CD14-positive monocyte (primary cell): ENCODE data around the gene ZC3H8. TPM values are rescaled to one million over a fixed set of nuclear protein-coding genes. Genes with fewer than 3 reads are reported as not detected.

Experiments
- DNase-seq, 3 donors: peaks; one replicate each; pipeline ENCODE4 v3.0.0-alpha.2; 2011 to 2022
- H2AFZ ChIP-seq: 2 replicates; pipeline ENCODE4 v1.6.0; 2012; ENCODE audit warnings: mild to moderate bottlenecking, low read depth, low read length, inconsistent platforms; ENCODE audit not compliant: insufficient read depth, poor library complexity, severe bottlenecking
- H3K27ac ChIP-seq, 2 donors: 1 replicate in 1 of 2; 2 replicates in 1 of 2; pipeline ENCODE4 v1.5.1; 2012 to 2013; ENCODE audit warnings: low read length in 2 of 2, control low read depth in 1 of 2, inconsistent platforms in 1 of 2, low read depth in 1 of 2, mild to moderate bottlenecking in 1 of 2
- H3K27me3 ChIP-seq, 2 donors: one replicate each; pipeline versions ENCODE4 v1.6.0 to v1.6.1; 2011 to 2013; ENCODE audit warnings: low read length in 2 of 2; ENCODE audit not compliant: control insufficient read depth in 2 of 2, insufficient read depth in 2 of 2
- H3K36me3 ChIP-seq, 2 donors: replicated peaks in 1 of 2; 1 replicate in 1 of 2; 2 replicates in 1 of 2; pipeline versions ENCODE4 v1.5.1 to v1.6.1; 2012 to 2013; ENCODE audit warnings: low read length in 2 of 2, control low read depth in 1 of 2, inconsistent platforms in 1 of 2, mild to moderate bottlenecking in 1 of 2; ENCODE audit not compliant: insufficient read depth in 2 of 2, control insufficient read depth in 1 of 2
- H3K4me1 ChIP-seq, 2 donors: 1 replicate in 1 of 2; 2 replicates in 1 of 2; pipeline versions ENCODE4 v1.5.1 to v1.6.1; 2012 to 2013; ENCODE audit warnings: low read length in 2 of 2, control low read depth in 1 of 2, inconsistent platforms in 1 of 2, mild to moderate bottlenecking in 1 of 2, moderate library complexity in 1 of 2; ENCODE audit not compliant: insufficient read depth in 2 of 2, control insufficient read depth in 1 of 2
- H3K4me2 ChIP-seq: replicated peaks from 2 replicates; pipeline ENCODE3; 2012; ENCODE audit warnings: low read length, moderate library complexity, mild to moderate bottlenecking; ENCODE audit not compliant: poor library complexity, severe bottlenecking; ENCODE audit errors: extremely low read depth
- H3K4me3 ChIP-seq, 3 experiments: fragments of 200-600 bp in 1 of 3; sonication (generic) in 1 of 3; replicated peaks in 1 of 3; 1 replicate in 2 of 3; 2 replicates in 1 of 3; pipeline ENCODE4 v1.5.1; 2011 to 2013; ENCODE audit warnings: low read length in 3 of 3, mild to moderate bottlenecking in 3 of 3, control low read depth in 2 of 3, low read depth in 2 of 3, inconsistent platforms in 1 of 3, moderate library complexity in 1 of 3
- H3K79me2 ChIP-seq: 2 replicates; pipeline ENCODE4 v1.6.0; 2012; ENCODE audit warnings: mild to moderate bottlenecking, control low read depth, inconsistent platforms, low read length, moderate library complexity; ENCODE audit not compliant: insufficient read depth
- H3K9ac ChIP-seq: 2 replicates; pipeline ENCODE4 v1.6.0; 2017; ENCODE audit warnings: low read length, mild to moderate bottlenecking; ENCODE audit not compliant: insufficient read depth, poor library complexity, severe bottlenecking
- H3K9me3 ChIP-seq, 2 donors: replicated peaks in 1 of 2; 1 replicate in 1 of 2; 2 replicates in 1 of 2; pipeline versions ENCODE4 v1.5.1 to v1.6.1; 2012 to 2013; ENCODE audit warnings: low read length in 2 of 2, control low read depth in 1 of 2; ENCODE audit not compliant: control insufficient read depth in 1 of 2, insufficient read depth in 1 of 2
- H4K20me1 ChIP-seq: 2 replicates; pipeline ENCODE4 v1.6.0; 2012; ENCODE audit warnings: mild to moderate bottlenecking, low read length, control low read depth, moderate library complexity; ENCODE audit not compliant: insufficient read depth
- H3K27ac Mint-ChIP-seq, 7 donors: one replicate each; pipeline ENCODE4 v1.8.0; 2020; ENCODE audit warnings: mild to moderate bottlenecking in 7 of 7, mixed read lengths in 7 of 7, moderate library complexity in 6 of 7, inconsistent platforms in 2 of 7
- H3K27me3 Mint-ChIP-seq, 3 donors: one replicate each; pipeline ENCODE4 v1.8.0; 2021 to 2022; ENCODE audit warnings: low read depth in 3 of 3, mild to moderate bottlenecking in 3 of 3, mixed read lengths in 3 of 3, moderate library complexity in 3 of 3, inconsistent platforms in 1 of 3
- H3K36me3 Mint-ChIP-seq, 2 donors: one replicate each; pipeline ENCODE4 v1.8.0; 2020; ENCODE audit warnings: mixed read lengths in 2 of 2, inconsistent platforms in 1 of 2, mild to moderate bottlenecking in 1 of 2
- H3K4me1 Mint-ChIP-seq: one replicate; pipeline ENCODE4 v1.8.0; 2020; ENCODE audit warnings: mild to moderate bottlenecking, mixed read lengths
- H3K4me3 Mint-ChIP-seq, 2 donors: one replicate each; pipeline ENCODE4 v1.8.0; 2020; ENCODE audit warnings: mild to moderate bottlenecking in 2 of 2, mixed read lengths in 2 of 2, moderate library complexity in 1 of 2
- H3K9me3 Mint-ChIP-seq, 7 donors: one replicate each; pipeline ENCODE4 v1.8.0; 2020 to 2022; ENCODE audit warnings: mixed read lengths in 7 of 7, mild to moderate bottlenecking in 6 of 7, moderate library complexity in 6 of 7, inconsistent platforms in 2 of 7
- WGBS: methylation state at CpG from one replicate; pipeline ENCODE4 v1.1.5; 2013; ENCODE audit warnings: missing lambda C conversion rate; ENCODE audit not compliant: insufficient coverage; 5-methylcytosine and 5-hydroxymethylcytosine counted together
- intact Hi-C, 2 donors: fragments of 100-400 bp; cut with micrococcal nuclease; formaldehyde crosslinking; loops; one replicate each; pipeline versions ENCODE4 v1.15.0 to v1.15.1; 2023
- polyA plus RNA-seq, 3 donors: library from polyadenylated mRNA; depleted of rRNA in 1 of 3; unstranded in 2 of 3; stranded (reverse) in 1 of 3; fragments of 300-500 nt in 2 of 3; fragments of >200 nt in 1 of 3; fragmentation: Illumina TruSeq in 2 of 3; gene quantifications; 1 replicate in 2 of 3; 2 replicates in 1 of 3; pipeline ENCODE4 v1.2.3, GENCODE V29; 2012 to 2021
- TF ChIP-seq, protein P1 (sequence below): fragments of 200-600 bp; IDR thresholded peaks from one replicate; pipeline ENCODE4 v1.8.0; 2022; ENCODE audit warnings: antibody characterized with exemption, mild to moderate bottlenecking

The ZC3H8 gene
- polyA plus RNA-seq, 3 donors: 2.3 to 6.9 (median 2.3) TPM

DNA sequence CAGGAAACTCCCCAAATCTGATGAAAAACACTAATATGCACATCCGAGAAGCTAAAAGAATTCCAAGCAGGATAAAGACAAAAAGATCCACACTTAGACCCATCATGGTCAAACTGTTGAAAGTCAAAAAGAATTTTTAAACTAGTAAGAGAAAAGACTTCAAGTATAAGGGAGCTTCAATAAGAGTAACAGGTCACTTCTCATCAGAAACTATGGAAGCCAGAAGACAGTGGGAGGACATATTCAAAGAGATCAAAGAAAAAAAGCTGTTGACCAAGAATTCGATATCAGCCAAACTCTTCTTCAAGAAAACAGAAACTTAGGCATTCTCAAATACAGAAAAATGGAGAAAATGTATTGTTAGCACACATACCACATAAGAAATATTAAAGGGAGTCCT, 50.4 kb downstream of the ZC3H8 start:
- Histone ChIP-seq H3K4me2 (no peak overlapping the region), H3K9ac (no peak overlapping the region), H3K4me3 (no peak overlapping the region), H2AFZ (no peak overlapping the region), H3K27ac (no peak overlapping the region), H3K36me3 (no peaks in the 10 kb centered on the region), H4K20me1 (no peaks in the 10 kb centered on the region), H3K79me2 (no peaks in the 10 kb centered on the region), H3K4me1 (no peaks in the 10 kb centered on the region), H3K27me3 (no peaks in the 10 kb centered on the region), H3K9me3 (peaks cover 14 to 23% of the 10 kb centered on the region in 2 donors)
- H3K4me3 Mint-ChIP-seq: no peak overlapping the region
- TF ChIP-seq, protein P1, sequence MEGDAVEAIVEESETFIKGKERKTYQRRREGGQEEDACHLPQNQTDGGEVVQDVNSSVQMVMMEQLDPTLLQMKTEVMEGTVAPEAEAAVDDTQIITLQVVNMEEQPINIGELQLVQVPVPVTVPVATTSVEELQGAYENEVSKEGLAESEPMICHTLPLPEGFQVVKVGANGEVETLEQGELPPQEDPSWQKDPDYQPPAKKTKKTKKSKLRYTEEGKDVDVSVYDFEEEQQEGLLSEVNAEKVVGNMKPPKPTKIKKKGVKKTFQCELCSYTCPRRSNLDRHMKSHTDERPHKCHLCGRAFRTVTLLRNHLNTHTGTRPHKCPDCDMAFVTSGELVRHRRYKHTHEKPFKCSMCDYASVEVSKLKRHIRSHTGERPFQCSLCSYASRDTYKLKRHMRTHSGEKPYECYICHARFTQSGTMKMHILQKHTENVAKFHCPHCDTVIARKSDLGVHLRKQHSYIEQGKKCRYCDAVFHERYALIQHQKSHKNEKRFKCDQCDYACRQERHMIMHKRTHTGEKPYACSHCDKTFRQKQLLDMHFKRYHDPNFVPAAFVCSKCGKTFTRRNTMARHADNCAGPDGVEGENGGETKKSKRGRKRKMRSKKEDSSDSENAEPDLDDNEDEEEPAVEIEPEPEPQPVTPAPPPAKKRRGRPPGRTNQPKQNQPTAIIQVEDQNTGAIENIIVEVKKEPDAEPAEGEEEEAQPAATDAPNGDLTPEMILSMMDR: no peak
- H3K36me3 Mint-ChIP-seq: peaks cover 0 to under 1% of the 10 kb centered on the region in 2 donors
- intact Hi-C loops: no loop called here
- WGBS: no CpG with 5 or more reads among the region's 2 CpGs
- H3K4me1 Mint-ChIP-seq: no peaks in the 10 kb centered on the region
- H3K9me3 Mint-ChIP-seq: peaks cover 23 to 54% (median 44%) of the 10 kb centered on the region in 7 donors
- H3K27me3 Mint-ChIP-seq: peaks cover 0 to 3% (median 1%) of the 10 kb centered on the region in 3 donors
- no peak for DNase-seq
- no peak overlapping the region for H3K27ac Mint-ChIP-seq

DNA sequence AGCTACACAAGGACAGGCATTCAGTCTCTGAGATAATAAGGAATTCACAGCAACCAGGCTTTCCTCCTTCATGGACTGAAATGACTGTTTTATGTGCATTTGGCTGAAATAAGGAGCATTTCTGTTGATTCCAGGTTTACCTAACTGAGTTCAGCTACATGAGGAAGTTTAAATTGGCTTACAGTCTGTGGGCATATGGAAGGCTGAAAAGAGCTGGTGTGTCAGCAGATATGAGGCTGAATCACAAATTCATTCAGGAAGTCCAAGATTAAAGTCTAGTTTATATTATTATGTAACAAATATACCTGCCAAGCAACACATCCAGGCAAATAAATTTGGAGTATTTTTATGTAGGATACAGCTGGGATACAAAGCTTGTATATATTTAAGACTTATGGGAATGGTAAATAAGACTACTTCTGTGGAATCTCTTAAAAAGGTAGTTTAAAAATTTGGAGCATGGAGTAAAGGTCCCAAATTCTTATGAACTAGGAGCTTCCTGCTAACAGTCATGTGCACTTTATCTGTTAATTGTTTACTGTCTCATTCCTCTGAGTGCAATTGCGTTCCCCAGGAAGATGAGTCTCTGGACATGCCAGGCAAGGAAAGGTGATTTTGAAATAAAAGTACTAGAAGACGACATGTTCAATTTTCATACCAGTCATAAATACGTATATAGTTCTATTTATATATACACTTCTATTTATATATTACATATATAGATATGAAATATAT, 53.0 kb downstream of the ZC3H8 start:
- Histone ChIP-seq H3K27ac (no peak overlapping the region), H3K36me3 (no peaks in the 10 kb centered on the region), H3K79me2 (no peaks in the 10 kb centered on the region), H3K4me1 (no peaks in the 10 kb centered on the region), H3K4me3 (no peak overlapping the region), H3K9me3 (peaks cover 14 to 23% of the 10 kb centered on the region in 2 donors), H3K27me3 (no peaks in the 10 kb centered on the region), H3K4me2 (no peak overlapping the region), H4K20me1 (no peaks in the 10 kb centered on the region), H2AFZ (no peak overlapping the region), H3K9ac (no peak overlapping the region)
- no CpG with 5 or more reads among the region's 3 CpGs for WGBS
- no peak for DNase-seq
- Mint-ChIP-seq H3K36me3 (no peaks in the 10 kb centered on the region), H3K27me3 (peaks cover 2 to 3% (median 2%) of the 10 kb centered on the region in 3 donors), H3K27ac (no peak overlapping the region), H3K4me1 (no peaks in the 10 kb centered on the region), H3K9me3 (peaks cover 23 to 44% (median 41%) of the 10 kb centered on the region in 7 donors), H3K4me3 (no peak overlapping the region)
- TF ChIP-seq, protein P1: no peak
- intact Hi-C loops: no loop called here
